ENCODE data around the gene DAAM2. TPM values are rescaled to one million over a fixed set of nuclear protein-coding genes. Genes with fewer than 3 reads are reported as not detected.

DAAM2 gene
- total RNA-seq, 6 donors from 2014 or later = 21.0 to 81.7 (median 31.9) TPM

- H3K27ac ChIP-seq = no peak overlapping the region
- 90 to 93% methylated on average over 6 of the region's 6 CpGs for WGBS, 2 donors
- H3K36me3 ChIP-seq = peaks cover 4 to 39% (median 14%) of the 10 kb centered on the region in 4 donors
- no peak overlapping the region for H3K4me3 ChIP-seq
- ATAC-seq (ENCODE audit: low FRiP score in 2 of 2) (no peak), DNase-seq (no peak)
- no peaks in the 10 kb centered on the region for H3K27me3 ChIP-seq
- H3K9me3 ChIP-seq = no peaks in the 10 kb centered on the region
- no peak for TF ChIP-seq EP300 (IDR thresholded peaks at IDR 0.05)
- TF ChIP-seq CTCF (IDR thresholded peaks at IDR 0.05) = no peak
- no peak for TF ChIP-seq POLR2A (IDR thresholded peaks at IDR 0.05)
- no peak for TF ChIP-seq POLR2AphosphoS5 (IDR thresholded peaks at IDR 0.05)
- H3K4me1 ChIP-seq = no peaks in the 10 kb centered on the region
These were observed 111.5 kb downstream of the DAAM2 start for GRCh38 chr6:39903656-39904055.

- H3K36me3 ChIP-seq = peaks cover under 1 to 42% (median 19%) of the 10 kb centered on the region in 4 donors
- TF ChIP-seq EP300 (IDR thresholded peaks at IDR 0.05) = no peak
- TF ChIP-seq POLR2AphosphoS5 (IDR thresholded peaks at IDR 0.05) = no peak
- TF ChIP-seq POLR2A (IDR thresholded peaks at IDR 0.05) = no peak
- no peak for TF ChIP-seq CTCF (IDR thresholded peaks at IDR 0.05)
- DNase-seq = no peak
- no peak overlapping the region for H3K4me3 ChIP-seq
- no peaks in the 10 kb centered on the region for H3K27me3 ChIP-seq
- ATAC-seq (ENCODE audit: low FRiP score in 2 of 2) = no peak
- H3K9me3 ChIP-seq = no peaks in the 10 kb centered on the region
- no peak overlapping the region for H3K27ac ChIP-seq
- no peaks in the 10 kb centered on the region for H3K4me1 ChIP-seq
- 63 to 75% methylated on average over 4 of the region's 4 CpGs for WGBS, 2 donors
These were observed 112.9 kb downstream of the DAAM2 start for GRCh38 chr6:39904946-39905639.

- Histone ChIP-seq H3K4me1 (no peaks in the 10 kb centered on the region), H3K36me3 (peaks cover 0 to 43% (median 20%) of the 10 kb centered on the region in 4 donors), H3K27ac (no peak overlapping the region), H3K27me3 (no peaks in the 10 kb centered on the region), H3K4me3 (no peak overlapping the region), H3K9me3 (no peaks in the 10 kb centered on the region)
- DNase-seq = no peak
- no peak for ATAC-seq (ENCODE audit: low FRiP score in 2 of 2)
- 81 to 88% methylated on average over 4 of the region's 4 CpGs for WGBS, 2 donors
- TF ChIP-seq CTCF (IDR thresholded peaks at IDR 0.05) (no peak), EP300 (IDR thresholded peaks at IDR 0.05) (no peak), POLR2A (IDR thresholded peaks at IDR 0.05) (no peak), POLR2AphosphoS5 (IDR thresholded peaks at IDR 0.05) (no peak)
These were observed 113.4 kb downstream of the DAAM2 start for GRCh38 chr6:39905640-39905975.

- H3K4me1 ChIP-seq = no peaks in the 10 kb centered on the region
- no peak overlapping the region for H3K4me3 ChIP-seq
- DNase-seq = peak in 1 of 2 donors; percentile 66
- ATAC-seq (ENCODE audit: low FRiP score in 2 of 2) = no peak
- H3K27me3 ChIP-seq = no peaks in the 10 kb centered on the region
- TF ChIP-seq POLR2A (IDR thresholded peaks at IDR 0.05) (no peak), CTCF (IDR thresholded peaks at IDR 0.05) (no peak), EP300 (IDR thresholded peaks at IDR 0.05) (no peak), POLR2AphosphoS5 (IDR thresholded peaks at IDR 0.05) (no peak)
- H3K36me3 ChIP-seq = peaks cover 0 to 46% (median 20%) of the 10 kb centered on the region in 4 donors
- 83 to 88% methylated on average over 6 to 9 of the region's 13 CpGs for WGBS, 2 donors
- H3K27ac ChIP-seq = peak overlapping the region in 1 of 4 donors; percentile 11
- H3K9me3 ChIP-seq = no peaks in the 10 kb centered on the region
These were observed 114.2 kb downstream of the DAAM2 start for GRCh38 chr6:39906318-39906761.
